ENCODE data around the gene ZFAND6.
A peak's percentile ranks its signal among the peaks of the same experiment; 100 is the strongest.

ZFAND6 gene

GRCh38 chr15:80068578-80068977, 9.1 kb downstream of the ZFAND6 start:
- Histone ChIP-seq H3K4me2 (ENCODE audit: low read length) (no peak overlapping the region), H4K20me1 (ENCODE audit: control insufficient read depth, insufficient read depth, low read depth, low read length) (peaks cover 3% of the 10 kb centered on the region; the same call in 1 of the 2 replicates), H3K36me3 (ENCODE audit: control insufficient read depth, low read length) (peaks cover 3% of the 10 kb centered on the region; the same call in 1 of the 2 replicates), H3K9me3 (ENCODE audit: control insufficient read depth, insufficient read depth, low read length) (no peaks in the 10 kb centered on the region), H3K79me2 (ENCODE audit: control insufficient read depth, low read length) (peaks cover 100% of the 10 kb centered on the region), H3K4me1 (ENCODE audit: control insufficient read depth, low read length) (peaks cover 78% of the 10 kb centered on the region), H3K4me3 (ENCODE audit: low read length) (no peak overlapping the region), H3K27me3 (ENCODE audit: control insufficient read depth, low read length) (no peaks in the 10 kb centered on the region), H3F3A (ENCODE audit: control insufficient read depth, insufficient read depth) (peaks cover 16% of the 10 kb centered on the region; the same call in 1 of the 2 replicates), H3K9me2 (replicated peaks; ENCODE audit: control insufficient read depth, low read length) (no peaks in the 10 kb centered on the region), H3K27ac (ENCODE audit: low read depth, low read length) (no peak overlapping the region)
- TF ChIP-seq EZH2phosphoT487 (IDR thresholded peaks at IDR 0.05; ENCODE audit: borderline replicate concordance, low read length) = no peak
- TF ChIP-seq CTCF (IDR thresholded peaks at IDR 0.05; ENCODE audit: low read depth, low read length, poor library complexity, severe bottlenecking) = no peak

GRCh38 chr15:80070840-80071239, 11.4 kb downstream of the ZFAND6 start:
- Histone ChIP-seq H3K4me1 (ENCODE audit: control insufficient read depth, low read length) (peaks cover 67% of the 10 kb centered on the region), H4K20me1 (ENCODE audit: control insufficient read depth, insufficient read depth, low read depth, low read length) (peaks cover 3% of the 10 kb centered on the region; the same call in 1 of the 2 replicates), H3K9me3 (ENCODE audit: control insufficient read depth, insufficient read depth, low read length) (no peaks in the 10 kb centered on the region), H3K79me2 (ENCODE audit: control insufficient read depth, low read length) (peaks cover 100% of the 10 kb centered on the region), H3K4me3 (ENCODE audit: low read length) (peak overlapping the region; percentile 64), H3K36me3 (ENCODE audit: control insufficient read depth, low read length) (peaks cover 17% of the 10 kb centered on the region), H3K4me2 (ENCODE audit: low read length) (peak overlapping the region; percentile 64), H3K9me2 (replicated peaks; ENCODE audit: control insufficient read depth, low read length) (no peaks in the 10 kb centered on the region), H3K27ac (ENCODE audit: low read depth, low read length) (no peak overlapping the region), H3F3A (ENCODE audit: control insufficient read depth, insufficient read depth) (peaks cover 12% of the 10 kb centered on the region; the same call in 1 of the 2 replicates), H3K27me3 (ENCODE audit: control insufficient read depth, low read length) (no peaks in the 10 kb centered on the region)
- no peak for TF ChIP-seq CTCF (IDR thresholded peaks at IDR 0.05; ENCODE audit: low read depth, low read length, poor library complexity, severe bottlenecking)
- TF ChIP-seq EZH2phosphoT487 (IDR thresholded peaks at IDR 0.05; ENCODE audit: borderline replicate concordance, low read length) = no peak

GRCh38 chr15:80071652-80072051, 12.2 kb downstream of the ZFAND6 start:
- Histone ChIP-seq H3K4me1 (ENCODE audit: control insufficient read depth, low read length) (peaks cover 63% of the 10 kb centered on the region), H3K9me3 (ENCODE audit: control insufficient read depth, insufficient read depth, low read length) (no peaks in the 10 kb centered on the region), H3K4me3 (ENCODE audit: low read length) (peak overlapping the region; percentile 64), H3K4me2 (ENCODE audit: low read length) (peak overlapping the region; percentile 64), H3K9me2 (replicated peaks; ENCODE audit: control insufficient read depth, low read length) (no peaks in the 10 kb centered on the region), H3K79me2 (ENCODE audit: control insufficient read depth, low read length) (peaks cover 100% of the 10 kb centered on the region), H3F3A (ENCODE audit: control insufficient read depth, insufficient read depth) (peaks cover 12% of the 10 kb centered on the region; the same call in 1 of the 2 replicates), H3K27ac (ENCODE audit: low read depth, low read length) (peak overlapping the region; percentile 55), H4K20me1 (ENCODE audit: control insufficient read depth, insufficient read depth, low read depth, low read length) (peaks cover 3% of the 10 kb centered on the region; the same call in 1 of the 2 replicates), H3K27me3 (ENCODE audit: control insufficient read depth, low read length) (no peaks in the 10 kb centered on the region), H3K36me3 (ENCODE audit: control insufficient read depth, low read length) (peaks cover 19% of the 10 kb centered on the region)
- no peak for TF ChIP-seq EZH2phosphoT487 (IDR thresholded peaks at IDR 0.05; ENCODE audit: borderline replicate concordance, low read length)
- TF ChIP-seq CTCF (IDR thresholded peaks at IDR 0.05; ENCODE audit: low read depth, low read length, poor library complexity, severe bottlenecking) = no peak
